HEK293T (cell line): Measurements from ENCODE around the gene HMCES.

ENCODE experiments used
- CTCF ChIA-PET: fragments of 350-600 bp; formaldehyde crosslinking; extraction: SDS; loops from one replicate; lab custom pipeline; 2021; ENCODE audit warnings: antibody characterized with exemption, inconsistent platforms; lab: Yijun Ruan, JAX
- POLR2A ChIA-PET: fragments of 350-600 bp; formaldehyde crosslinking; extraction: SDS; loops from one replicate; lab custom pipeline; 2020; ENCODE audit warnings: antibody characterized with exemption, inconsistent platforms; lab: Yijun Ruan, JAX
- DNase-seq: peaks from one replicate; pipeline ENCODE4 v3.0.0; 2012; ENCODE audit warnings: mixed read lengths; ENCODE audit errors: extremely low spot score
- ARNT ChIP-seq: fragments of 450-650 bp; IDR thresholded peaks from 2 replicates; pipeline ENCODE4 v1.6.1; 2017; ENCODE audit warnings: mild to moderate bottlenecking
- BHLHE40 ChIP-seq: fragments of 450-650 bp; IDR thresholded peaks from 2 replicates; pipeline ENCODE4 v1.6.1; 2016; ENCODE audit warnings: mild to moderate bottlenecking, moderate library complexity, borderline replicate concordance
- CTBP1 ChIP-seq: fragments of 450-650 bp; IDR thresholded peaks from 2 replicates; pipeline ENCODE4 v1.6.1; 2016; ENCODE audit warnings: borderline replicate concordance
- ELF4 ChIP-seq: fragments of 450-650 bp; IDR thresholded peaks from 2 replicates; pipeline ENCODE4 v1.6.1; 2017; ENCODE audit warnings: antibody characterized with exemption
- FOXA1 ChIP-seq: fragments of 450-650 bp; IDR thresholded peaks from 2 replicates; pipeline ENCODE4 v1.6.1; 2016; ENCODE audit warnings: mild to moderate bottlenecking
- FOXK2 ChIP-seq: fragments of 450-650 bp; IDR thresholded peaks from 2 replicates; pipeline ENCODE4 v1.6.1; 2016; ENCODE audit warnings: mild to moderate bottlenecking
- FOXM1 ChIP-seq: fragments of 450-650 bp; IDR thresholded peaks from 2 replicates; pipeline ENCODE4 v1.6.1; 2017; ENCODE audit warnings: mild to moderate bottlenecking, borderline replicate concordance
- HDGF ChIP-seq: fragments of 450-650 bp; IDR thresholded peaks from 2 replicates; pipeline ENCODE4 v1.6.1; 2017; ENCODE audit warnings: antibody characterized with exemption, borderline replicate concordance
- L3MBTL2 ChIP-seq: fragments of 450-650 bp; conservative IDR thresholded peaks from 2 replicates; pipeline ENCODE4 v1.6.1; 2016; ENCODE audit warnings: mild to moderate bottlenecking
- LEF1 ChIP-seq: fragments of 450-650 bp; IDR thresholded peaks from 2 replicates; pipeline ENCODE4 v1.6.1; 2017; ENCODE audit warnings: mild to moderate bottlenecking, borderline replicate concordance
- NFRKB ChIP-seq: fragments of 450-650 bp; IDR thresholded peaks from 2 replicates; pipeline ENCODE4 v1.6.1; 2016; ENCODE audit warnings: mild to moderate bottlenecking, moderate library complexity
- PKNOX1 ChIP-seq: fragments of 450-650 bp; IDR thresholded peaks from 2 replicates; pipeline ENCODE4 v1.6.1; 2016
- SP1 ChIP-seq: fragments of 450-650 bp; IDR thresholded peaks from 2 replicates; pipeline ENCODE4 v1.6.1; 2017
- SUZ12 ChIP-seq: fragments of 450-650 bp; IDR thresholded peaks from 2 replicates; pipeline ENCODE4 v1.6.1; 2016; ENCODE audit warnings: mild to moderate bottlenecking
- TARDBP ChIP-seq: fragments of 450-650 bp; IDR thresholded peaks from 2 replicates; pipeline ENCODE4 v1.6.1; 2016
- ZNF384 ChIP-seq: fragments of 450-650 bp; IDR thresholded peaks from 2 replicates; pipeline ENCODE4 v1.6.1; 2016

HMCES gene

DNA sequence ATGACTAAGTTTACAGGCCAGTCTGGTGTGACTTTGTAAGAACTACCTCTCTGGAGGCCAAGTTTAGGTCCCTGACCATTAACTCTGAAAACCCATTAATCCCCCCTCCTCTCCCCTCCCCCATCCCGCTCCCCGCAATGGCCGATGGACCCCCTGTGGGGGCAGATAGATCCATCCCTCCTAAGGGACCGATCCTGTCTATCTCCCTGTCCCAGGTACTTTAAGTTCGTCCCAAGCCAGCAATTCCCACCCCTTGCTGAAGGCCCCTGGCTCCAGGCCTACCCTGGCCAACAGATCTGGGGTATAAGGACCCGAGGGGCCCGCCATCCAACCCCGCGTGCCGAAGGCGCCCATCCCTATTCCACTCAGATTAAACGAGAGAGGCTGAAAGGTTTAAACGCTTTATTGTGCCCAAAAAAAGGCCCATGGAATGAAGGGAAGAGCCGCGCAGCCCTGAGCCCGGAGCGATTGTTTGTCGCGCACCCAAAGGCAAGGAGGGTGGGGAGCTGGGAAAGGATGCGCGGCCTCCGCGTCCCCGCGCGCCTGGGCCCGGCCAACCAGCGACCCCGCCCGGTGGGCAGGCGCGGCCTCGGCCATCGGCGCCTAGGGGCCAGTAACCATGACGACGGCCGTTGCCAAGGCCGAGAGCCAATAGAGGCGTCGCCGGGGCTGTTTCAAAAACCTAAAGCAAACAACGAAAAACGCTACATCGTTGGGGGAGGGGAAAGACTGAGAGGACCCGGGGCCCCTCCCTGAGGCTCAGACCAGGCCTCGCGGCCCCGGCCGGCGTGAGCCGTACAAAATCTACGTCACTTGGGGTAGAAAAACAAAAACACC lies 35.9 kb downstream of the HMCES start:
- DNase-seq: peak; percentile 92
- ChIA-PET CTCF (no interaction called here), POLR2A (interaction anchor here (1.0 to 5.3 kb wide), 10 partner anchors 9 to 251 kb away, joined by 3 to 60 read pairs (median 5); partner anchors contain the start of genes CNBP and HMCES)
- TF ChIP-seq FOXA1 (no peak), FOXM1 (peak; percentile 60; the same call in 1 of the 2 replicates), CTBP1 (no peak), L3MBTL2 (peak; percentile 15; the same call in 1 of the 2 replicates), ELF4 (no peak), NFRKB (no peak)

GRCh38 chr3:129315223-129315997 lies 36.7 kb downstream of the HMCES start:
- no peak for DNase-seq
- POLR2A ChIA-PET: interaction anchor here (0.9 to 5.3 kb wide), 18 partner anchors 9 to 250 kb away, joined by 3 to 60 read pairs (median 6); partner anchors contain the start of genes COPG1, HMCES, IFT122 and MBD4
- CTCF ChIA-PET: interaction anchor here (0.6 to 1.8 kb wide), 7 partner anchors 10 to 553 kb away, joined by 3 to 13 read pairs (median 4); no protein-coding TSS in a partner anchor
- TF ChIP-seq L3MBTL2 (no peak), PKNOX1 (no peak), CTBP1 (no peak), BHLHE40 (no peak), SP1 (no peak), TARDBP (no peak), NFRKB (no peak), ELF4 (no peak), HDGF (no peak), FOXK2 (no peak), ZNF384 (no peak), FOXM1 (no peak), FOXA1 (no peak), SUZ12 (no peak), LEF1 (no peak), ARNT (no peak)

DNA sequence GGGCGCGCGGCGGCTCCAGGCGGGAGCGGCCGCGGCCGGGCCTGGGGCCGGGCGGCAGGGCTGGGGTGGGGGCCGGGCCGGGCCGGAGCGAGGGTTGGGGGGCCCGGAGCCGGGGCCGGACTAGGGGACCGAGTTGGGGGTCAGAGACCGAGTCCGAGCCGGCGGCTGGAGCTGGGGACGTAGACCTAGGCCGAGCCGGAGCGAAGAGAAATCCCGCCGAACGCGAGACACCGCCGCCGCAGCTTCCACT lies 37.3 kb downstream of the HMCES start:
- ChIA-PET POLR2A (interaction anchor here (0.7 to 5.3 kb wide), 23 partner anchors 9 to 250 kb away, joined by 3 to 60 read pairs (median 5); partner anchors contain the start of genes COPG1, HMCES, IFT122 and MBD4), CTCF (interaction anchor here (0.6 to 1.8 kb wide), 9 partner anchors 10 to 552 kb away, joined by 3 to 13 read pairs (median 4); no protein-coding TSS in a partner anchor)
- DNase-seq: no peak
- TF ChIP-seq L3MBTL2 (no peak), CTBP1 (no peak), FOXK2 (no peak), NFRKB (no peak), ZNF384 (no peak), BHLHE40 (no peak), LEF1 (no peak), HDGF (no peak), SUZ12 (no peak), FOXA1 (no peak), ELF4 (no peak), PKNOX1 (no peak), FOXM1 (no peak), SP1 (no peak), ARNT (no peak)

DNA sequence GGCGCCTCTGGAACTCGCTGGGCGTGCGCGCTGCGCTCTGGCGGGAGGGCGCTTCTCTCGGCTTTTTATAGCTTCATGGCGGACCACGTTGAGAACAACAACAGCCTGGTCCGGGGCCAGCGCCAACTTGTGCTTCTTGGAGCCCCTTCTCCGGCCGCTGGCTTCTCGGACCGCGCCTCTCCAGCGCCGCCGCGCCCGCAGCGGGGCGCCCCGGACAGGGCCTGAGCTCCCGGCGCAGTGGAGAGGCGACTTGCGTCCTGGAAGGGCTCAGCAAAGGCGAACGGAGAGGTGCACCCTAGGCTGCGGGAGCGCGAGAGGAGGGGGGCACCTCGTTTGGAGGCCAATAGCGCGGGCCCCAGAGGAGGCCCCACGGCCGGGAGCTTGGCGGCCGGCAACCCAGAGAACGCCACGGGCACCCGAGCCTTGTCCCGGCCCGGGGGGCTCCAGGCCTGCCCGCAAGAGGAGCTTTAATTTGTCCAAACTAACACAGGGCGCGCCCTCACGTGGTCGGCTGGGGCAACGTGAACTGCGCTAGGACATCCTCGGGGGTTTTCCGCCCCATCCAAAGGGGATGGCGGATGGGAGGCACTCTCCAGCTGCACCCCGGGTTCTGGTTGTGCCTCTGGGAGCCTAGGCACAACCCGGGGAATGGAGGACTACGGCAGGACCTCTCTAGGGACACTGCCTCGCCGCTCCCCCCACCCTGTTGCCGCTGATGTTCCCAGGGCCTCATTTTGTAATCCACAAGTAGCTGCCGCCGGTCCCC lies 37.8 kb downstream of the HMCES start:
- peak; percentile 85 for DNase-seq
- CTCF ChIA-PET: interaction anchor here (0.6 to 1.8 kb wide), 11 partner anchors 9 to 552 kb away, joined by 3 to 13 read pairs (median 4); no protein-coding TSS in a partner anchor
- POLR2A ChIA-PET: interaction anchor here (0.7 to 5.3 kb wide), 23 partner anchors 9 to 249 kb away, joined by 3 to 60 read pairs (median 5); partner anchors contain the start of genes COPG1, HMCES, IFT122 and MBD4
- no peak for TF ChIP-seq SP1
- no peak for TF ChIP-seq HDGF
- TF ChIP-seq SUZ12: no peak
- no peak for TF ChIP-seq BHLHE40
- TF ChIP-seq FOXA1: no peak
- peak; percentile 85 for TF ChIP-seq ELF4
- TF ChIP-seq FOXM1: peak; percentile 63; the same call in 1 of the 2 replicates
- no peak for TF ChIP-seq PKNOX1
- no peak for TF ChIP-seq LEF1
- TF ChIP-seq FOXK2: peak; percentile 99
- 0 out of 2 replicates have a peak, but pooled peaks have one; percentile 20 for TF ChIP-seq L3MBTL2
- no peak for TF ChIP-seq CTBP1
- TF ChIP-seq ARNT: no peak
